Measurements from ENCODE around the gene TM2D3. TPM values are rescaled to one million over a fixed set of nuclear protein-coding genes. Genes with fewer than 3 reads are reported as not detected.

TM2D3 gene
- polyA plus RNA-seq (ENCODE audit: insufficient read length in 10 of 10) = 10 to 100 TPM; 35.6 to 48.0 (median 40.2) TPM
- long read RNA-seq, donor 1, transcript TM2D3-202 (5 exons, 1,329 nt) = major isoform, 12 of 21 reads
- long read RNA-seq, donor 1, partial matches to known transcripts = 0 of 21 reads
- long read RNA-seq, donor 1, other reads (novel, unspliced or antisense) = 0 of 21 reads
- long read RNA-seq, donor 2, transcript TM2D3-202 (5 exons, 1,329 nt) = major isoform, 9 of 13 reads
- long read RNA-seq, donor 2, partial matches to known transcripts = 0 of 13 reads
- long read RNA-seq, donor 2, other reads (novel, unspliced or antisense) = 0 of 13 reads
- long read RNA-seq, donor 3 = 0 reads
- long read RNA-seq, donor 4, transcript TM2D3-202 (5 exons, 1,329 nt) = major isoform, 9 of 17 reads
- long read RNA-seq, donor 4, partial matches to known transcripts = 0 of 17 reads
- long read RNA-seq, donor 4, other reads (novel, unspliced or antisense) = 0 of 17 reads
- long read RNA-seq, donor 5, transcript TM2D3-202 (5 exons, 1,329 nt) = major isoform, 12 of 28 reads
- long read RNA-seq, donor 5, partial matches to known transcripts = 7 of 28 reads
- long read RNA-seq, donor 5, other reads (novel, unspliced or antisense) = 0 of 28 reads
- long read RNA-seq, donor 6, transcript TM2D3-202 (5 exons, 1,329 nt) = major isoform, 16 of 22 reads
- long read RNA-seq, donor 6, partial matches to known transcripts = 0 of 22 reads
- long read RNA-seq, donor 6, other reads (novel, unspliced or antisense) = 0 of 22 reads
- long read RNA-seq, donor 7, transcript TM2D3-202 (5 exons, 1,329 nt) = major isoform, 7 of 13 reads
- long read RNA-seq, donor 7, partial matches to known transcripts = 0 of 13 reads
- long read RNA-seq, donor 7, other reads (novel, unspliced or antisense) = 0 of 13 reads
- long read RNA-seq, donor 8, transcript TM2D3-202 (5 exons, 1,329 nt) = major isoform, 7 of 16 reads
- long read RNA-seq, donor 8, partial matches to known transcripts = 0 of 16 reads
- long read RNA-seq, donor 8, other reads (novel, unspliced or antisense) = 0 of 16 reads
- long read RNA-seq, donor 9, partial matches to known transcripts = 0 of 1 reads
- long read RNA-seq, donor 9, other reads (novel, unspliced or antisense) = 0 of 1 reads

GRCh38 chr15:101652098-101652785, at the start of gene TM2D3:
Gene TM2D3 (minus strand): TSS chr15:101652381. CDS start chr15:101652361, 20 bp downstream.
- peak; percentile 93 to 98 (median 97) for DNase-seq

GRCh38 chr15:101698314-101698713, 46.1 kb upstream of the TM2D3 start:
- DNase-seq = no peak

GRCh38 chr15:101697488-101697887, 45.3 kb upstream of the TM2D3 start:
- no peak for DNase-seq

GRCh38 chr15:101696829-101697228, 44.6 kb upstream of the TM2D3 start:
- DNase-seq = no peak

GRCh38 chr15:101694261-101694660, 42.1 kb upstream of the TM2D3 start:
- DNase-seq = no peak

- DNase-seq = no peak
Measured at GRCh38 chr15:101692801-101693598, 40.8 kb upstream of the TM2D3 start.

GRCh38 chr15:101689901-101690300, 37.7 kb upstream of the TM2D3 start:
- DNase-seq = peak in 1 of 3 donors; percentile 19

GRCh38 chr15:101686718-101687117, 34.5 kb upstream of the TM2D3 start:
- DNase-seq = no peak

GRCh38 chr15:101684877-101685276, 32.7 kb upstream of the TM2D3 start:
- no peak for DNase-seq

- DNase-seq = peak in 1 of 3 donors; percentile 76
Measured at GRCh38 chr15:101684384-101684783, 32.2 kb upstream of the TM2D3 start.

GRCh38 chr15:101679806-101680205, 27.6 kb upstream of the TM2D3 start:
- DNase-seq = no peak

- DNase-seq = peak in 1 of 3 donors; percentile 21
Measured at GRCh38 chr15:101676921-101677329, 24.7 kb upstream of the TM2D3 start.

GRCh38 chr15:101675796-101676582, 23.8 kb upstream of the TM2D3 start:
- peak in 1 of 3 donors; percentile 44 for DNase-seq

- peak in 1 of 3 donors; percentile 72 for DNase-seq
Measured at GRCh38 chr15:101675015-101675414, 22.8 kb upstream of the TM2D3 start.

GRCh38 chr15:101672298-101672697, 20.1 kb upstream of the TM2D3 start:
- no peak for DNase-seq

- DNase-seq = no peak
Measured at GRCh38 chr15:101669744-101670143, 17.6 kb upstream of the TM2D3 start.

- no peak for DNase-seq
Measured at GRCh38 chr15:101667881-101668280, 15.7 kb upstream of the TM2D3 start.

- no peak for DNase-seq
Measured at GRCh38 chr15:101664303-101664913, 12.2 kb upstream of the TM2D3 start.

GRCh38 chr15:101662203-101662602, 10.0 kb upstream of the TM2D3 start:
- DNase-seq = no peak

All from muscle of back (tissue), 13 donors.